Measurements from ENCODE around the gene STK11IP. TPM values are rescaled to one million over a fixed set of nuclear protein-coding genes. Genes with fewer than 3 reads are reported as not detected.

STK11IP gene
- total RNA-seq, 1 experiment from 2014 or later = 39.9 TPM

DNA sequence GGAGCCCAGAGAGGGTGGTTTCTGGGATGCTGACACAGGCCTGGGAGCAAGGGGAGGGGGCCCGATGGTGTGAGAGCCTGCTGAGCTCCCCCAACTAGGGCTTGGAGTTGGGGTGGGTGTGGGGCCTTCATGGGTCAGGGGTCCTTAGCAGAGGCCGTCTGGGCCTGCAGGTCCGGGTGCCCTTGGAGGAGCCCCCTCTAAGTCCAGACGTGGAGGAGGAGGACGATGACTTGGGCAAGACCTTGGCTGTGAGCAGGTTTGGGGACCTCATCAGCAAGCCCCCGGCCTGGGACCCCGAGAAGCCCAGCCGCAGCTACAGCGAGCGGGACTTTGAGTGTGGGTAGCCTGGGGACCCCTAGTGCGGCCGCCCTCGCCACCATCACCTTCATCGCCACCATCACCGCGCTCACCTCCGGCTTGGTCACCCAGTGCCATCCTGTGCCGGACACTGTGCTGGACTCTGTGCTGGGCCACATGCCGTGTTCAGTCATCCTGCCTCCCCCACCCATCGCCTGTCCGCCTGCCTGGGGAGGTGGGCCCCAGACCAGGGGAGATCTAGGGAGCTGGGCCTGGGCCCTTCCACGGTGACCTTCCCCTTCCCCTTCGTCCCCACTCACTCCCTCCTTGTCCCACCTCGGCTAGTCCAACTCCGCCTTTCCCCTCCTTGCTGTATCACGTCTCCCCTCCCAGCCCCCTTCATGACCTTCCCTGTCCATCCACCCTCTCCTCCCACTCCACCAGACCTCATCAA lies 30.8 kb downstream of the STK11IP start:
- Mint-ChIP-seq H3K4me3 (peak overlapping the region; percentile 61), H3K27ac (no peak overlapping the region), H3K4me1 (peaks cover 6% of the 10 kb centered on the region), H3K36me3 (no peaks in the 10 kb centered on the region), H3K27me3 (ENCODE audit: low read depth) (peaks cover 19% of the 10 kb centered on the region; the same call in 1 of the 2 replicates), H3K9me3 (no peaks in the 10 kb centered on the region)
- POLR2A ChIA-PET = no interaction called here
- TF ChIP-seq ZNF671 (CRISPR knock-in tag; IDR thresholded peaks at IDR 0.05) = no peak
- TF ChIP-seq, protein P1, sequence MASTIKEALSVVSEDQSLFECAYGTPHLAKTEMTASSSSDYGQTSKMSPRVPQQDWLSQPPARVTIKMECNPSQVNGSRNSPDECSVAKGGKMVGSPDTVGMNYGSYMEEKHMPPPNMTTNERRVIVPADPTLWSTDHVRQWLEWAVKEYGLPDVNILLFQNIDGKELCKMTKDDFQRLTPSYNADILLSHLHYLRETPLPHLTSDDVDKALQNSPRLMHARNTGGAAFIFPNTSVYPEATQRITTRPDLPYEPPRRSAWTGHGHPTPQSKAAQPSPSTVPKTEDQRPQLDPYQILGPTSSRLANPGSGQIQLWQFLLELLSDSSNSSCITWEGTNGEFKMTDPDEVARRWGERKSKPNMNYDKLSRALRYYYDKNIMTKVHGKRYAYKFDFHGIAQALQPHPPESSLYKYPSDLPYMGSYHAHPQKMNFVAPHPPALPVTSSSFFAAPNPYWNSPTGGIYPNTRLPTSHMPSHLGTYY (CRISPR knock-in tag; IDR thresholded peaks at IDR 0.05) = no peak
- no peak for TF ChIP-seq MYBL2 (CRISPR knock-in tag; IDR thresholded peaks at IDR 0.05)
- no peak for TF ChIP-seq ETV6 (CRISPR knock-in tag; IDR thresholded peaks at IDR 0.05)
- TF ChIP-seq, protein P2, sequence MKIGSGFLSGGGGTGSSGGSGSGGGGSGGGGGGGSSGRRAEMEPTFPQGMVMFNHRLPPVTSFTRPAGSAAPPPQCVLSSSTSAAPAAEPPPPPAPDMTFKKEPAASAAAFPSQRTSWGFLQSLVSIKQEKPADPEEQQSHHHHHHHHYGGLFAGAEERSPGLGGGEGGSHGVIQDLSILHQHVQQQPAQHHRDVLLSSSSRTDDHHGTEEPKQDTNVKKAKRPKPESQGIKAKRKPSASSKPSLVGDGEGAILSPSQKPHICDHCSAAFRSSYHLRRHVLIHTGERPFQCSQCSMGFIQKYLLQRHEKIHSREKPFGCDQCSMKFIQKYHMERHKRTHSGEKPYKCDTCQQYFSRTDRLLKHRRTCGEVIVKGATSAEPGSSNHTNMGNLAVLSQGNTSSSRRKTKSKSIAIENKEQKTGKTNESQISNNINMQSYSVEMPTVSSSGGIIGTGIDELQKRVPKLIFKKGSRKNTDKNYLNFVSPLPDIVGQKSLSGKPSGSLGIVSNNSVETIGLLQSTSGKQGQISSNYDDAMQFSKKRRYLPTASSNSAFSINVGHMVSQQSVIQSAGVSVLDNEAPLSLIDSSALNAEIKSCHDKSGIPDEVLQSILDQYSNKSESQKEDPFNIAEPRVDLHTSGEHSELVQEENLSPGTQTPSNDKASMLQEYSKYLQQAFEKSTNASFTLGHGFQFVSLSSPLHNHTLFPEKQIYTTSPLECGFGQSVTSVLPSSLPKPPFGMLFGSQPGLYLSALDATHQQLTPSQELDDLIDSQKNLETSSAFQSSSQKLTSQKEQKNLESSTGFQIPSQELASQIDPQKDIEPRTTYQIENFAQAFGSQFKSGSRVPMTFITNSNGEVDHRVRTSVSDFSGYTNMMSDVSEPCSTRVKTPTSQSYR (CRISPR knock-in tag; IDR thresholded peaks at IDR 0.05) = no peak
- TF ChIP-seq, protein P3, sequence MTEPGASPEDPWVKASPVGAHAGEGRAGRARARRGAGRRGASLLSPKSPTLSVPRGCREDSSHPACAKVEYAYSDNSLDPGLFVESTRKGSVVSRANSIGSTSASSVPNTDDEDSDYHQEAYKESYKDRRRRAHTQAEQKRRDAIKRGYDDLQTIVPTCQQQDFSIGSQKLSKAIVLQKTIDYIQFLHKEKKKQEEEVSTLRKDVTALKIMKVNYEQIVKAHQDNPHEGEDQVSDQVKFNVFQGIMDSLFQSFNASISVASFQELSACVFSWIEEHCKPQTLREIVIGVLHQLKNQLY (CRISPR knock-in tag; IDR thresholded peaks at IDR 0.05) = no peak
- no peak for TF ChIP-seq NR3C1 (CRISPR knock-in tag; conservative IDR thresholded peaks at IDR 0.05; ENCODE audit: low read depth)
- TF ChIP-seq, protein P4, sequence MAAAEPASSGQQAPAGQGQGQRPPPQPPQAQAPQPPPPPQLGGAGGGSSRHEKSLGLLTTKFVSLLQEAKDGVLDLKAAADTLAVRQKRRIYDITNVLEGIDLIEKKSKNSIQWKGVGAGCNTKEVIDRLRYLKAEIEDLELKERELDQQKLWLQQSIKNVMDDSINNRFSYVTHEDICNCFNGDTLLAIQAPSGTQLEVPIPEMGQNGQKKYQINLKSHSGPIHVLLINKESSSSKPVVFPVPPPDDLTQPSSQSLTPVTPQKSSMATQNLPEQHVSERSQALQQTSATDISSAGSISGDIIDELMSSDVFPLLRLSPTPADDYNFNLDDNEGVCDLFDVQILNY (CRISPR knock-in tag; IDR thresholded peaks at IDR 0.05) = no peak
- TF ChIP-seq, protein P5, sequence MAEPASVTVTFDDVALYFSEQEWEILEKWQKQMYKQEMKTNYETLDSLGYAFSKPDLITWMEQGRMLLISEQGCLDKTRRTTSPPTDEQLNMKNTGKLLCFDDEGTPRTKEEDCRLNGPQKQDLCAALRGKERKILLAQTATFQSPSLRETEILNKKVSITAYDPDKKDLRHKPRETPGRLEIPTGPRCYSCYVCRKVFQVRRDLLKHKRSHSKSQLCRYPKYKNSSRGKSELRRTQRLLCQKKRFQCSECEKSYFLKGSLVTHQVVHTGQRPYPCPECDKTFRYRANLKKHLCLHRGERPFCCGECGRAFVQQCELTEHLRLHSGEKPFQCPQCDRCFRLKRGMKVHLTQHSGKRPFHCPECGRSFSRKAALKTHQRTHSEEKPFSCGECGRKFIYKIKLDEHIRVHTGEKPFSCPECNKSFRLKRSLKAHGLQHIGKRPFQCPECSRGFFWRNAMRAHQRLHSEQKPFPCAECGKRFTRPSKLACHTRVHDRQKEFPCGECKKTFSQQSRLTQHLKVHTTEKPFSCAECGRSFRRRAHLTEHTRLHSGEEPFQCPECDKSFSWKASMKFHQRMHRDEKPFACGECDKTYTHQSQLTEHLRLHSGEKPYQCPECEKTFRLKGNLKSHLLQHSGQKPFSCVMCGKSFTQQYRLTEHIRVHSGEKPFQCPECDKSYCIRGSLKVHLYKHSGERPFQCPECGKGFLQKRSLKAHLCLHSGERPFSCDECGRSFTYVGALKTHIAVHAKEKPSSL (CRISPR knock-in tag; conservative IDR thresholded peaks at IDR 0.05) = no peak
- no peak for TF ChIP-seq SOX15 (CRISPR knock-in tag; IDR thresholded peaks at IDR 0.05)
- TF ChIP-seq, protein P6, sequence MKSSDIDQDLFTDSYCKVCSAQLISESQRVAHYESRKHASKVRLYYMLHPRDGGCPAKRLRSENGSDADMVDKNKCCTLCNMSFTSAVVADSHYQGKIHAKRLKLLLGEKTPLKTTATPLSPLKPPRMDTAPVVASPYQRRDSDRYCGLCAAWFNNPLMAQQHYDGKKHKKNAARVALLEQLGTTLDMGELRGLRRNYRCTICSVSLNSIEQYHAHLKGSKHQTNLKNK (CRISPR knock-in tag; IDR thresholded peaks at IDR 0.05) = no peak
- no peak for DNase-seq (ENCODE audit: low spot score)
- CTCF ChIA-PET = interaction anchor here (0.8 to 3.9 kb wide), 8 partner anchors 9 to 136 kb away, joined by 3 to 24 read pairs (median 3); no protein-coding TSS in a partner anchor
- no peak for ATAC-seq

DNA sequence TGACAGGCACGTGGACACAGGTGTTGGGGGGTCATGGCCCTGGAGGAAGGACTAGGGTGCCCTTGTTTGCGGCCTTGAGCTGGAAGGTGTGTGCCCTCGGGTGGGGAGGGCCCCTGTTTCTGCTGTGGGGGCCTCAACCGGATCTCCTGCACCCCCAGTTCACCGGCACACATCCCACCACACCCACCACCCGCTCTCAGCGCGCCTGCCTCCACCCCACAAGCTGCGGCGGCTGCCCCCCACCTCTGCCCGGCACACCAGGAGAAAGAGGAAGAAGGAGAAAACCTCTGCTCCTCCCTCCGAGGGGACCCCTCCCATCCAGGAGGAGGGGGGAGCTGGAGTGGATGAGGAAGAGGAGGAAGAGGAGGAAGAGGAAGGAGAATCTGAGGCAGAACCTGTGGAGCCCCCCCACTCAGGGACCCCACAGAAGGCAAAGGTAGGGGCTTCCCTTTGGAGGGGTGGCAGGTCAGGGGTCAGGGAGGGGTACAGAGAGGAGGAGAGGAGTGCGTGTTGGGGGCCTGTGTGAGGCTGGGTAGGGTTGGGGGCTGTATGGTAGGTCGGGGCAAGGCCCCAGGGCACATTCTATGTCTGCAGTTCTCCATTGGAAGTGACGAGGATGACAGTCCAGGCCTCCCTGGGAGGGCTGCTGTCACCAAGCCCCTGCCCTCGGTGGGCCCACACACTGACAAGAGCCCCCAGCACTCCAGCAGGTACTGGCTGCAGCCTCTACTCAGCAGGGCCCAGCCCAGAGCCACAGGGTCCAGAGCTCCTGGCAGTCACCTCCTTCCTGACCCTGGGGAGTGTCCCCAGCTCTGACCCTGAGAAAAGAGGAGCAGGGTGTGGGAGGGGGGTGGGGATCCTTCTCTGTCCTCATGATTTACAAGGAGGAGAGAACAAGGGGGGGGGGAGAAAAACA lies 31.6 kb downstream of the STK11IP start:
- DNase-seq (ENCODE audit: low spot score) (no peak), ATAC-seq (no peak)
- ChIA-PET CTCF (interaction anchor here (1.2 to 3.9 kb wide), 4 partner anchors 9 to 69 kb away, joined by 3 to 24 read pairs (median 12); no protein-coding TSS in a partner anchor), POLR2A (interaction anchor here (1.0 kb wide), 1 partner anchor 9 kb away, joined by 3 read pairs; no protein-coding TSS in a partner anchor)
- H3K36me3 Mint-ChIP-seq = no peaks in the 10 kb centered on the region
- peaks cover 6% of the 10 kb centered on the region for H3K4me1 Mint-ChIP-seq
- no peak overlapping the region for H3K27ac Mint-ChIP-seq
- H3K4me3 Mint-ChIP-seq = no peak overlapping the region
- no peaks in the 10 kb centered on the region for H3K9me3 Mint-ChIP-seq
- peaks cover 19% of the 10 kb centered on the region; the same call in 1 of the 2 replicates for H3K27me3 Mint-ChIP-seq (ENCODE audit: low read depth)
- TF ChIP-seq, protein P7, sequence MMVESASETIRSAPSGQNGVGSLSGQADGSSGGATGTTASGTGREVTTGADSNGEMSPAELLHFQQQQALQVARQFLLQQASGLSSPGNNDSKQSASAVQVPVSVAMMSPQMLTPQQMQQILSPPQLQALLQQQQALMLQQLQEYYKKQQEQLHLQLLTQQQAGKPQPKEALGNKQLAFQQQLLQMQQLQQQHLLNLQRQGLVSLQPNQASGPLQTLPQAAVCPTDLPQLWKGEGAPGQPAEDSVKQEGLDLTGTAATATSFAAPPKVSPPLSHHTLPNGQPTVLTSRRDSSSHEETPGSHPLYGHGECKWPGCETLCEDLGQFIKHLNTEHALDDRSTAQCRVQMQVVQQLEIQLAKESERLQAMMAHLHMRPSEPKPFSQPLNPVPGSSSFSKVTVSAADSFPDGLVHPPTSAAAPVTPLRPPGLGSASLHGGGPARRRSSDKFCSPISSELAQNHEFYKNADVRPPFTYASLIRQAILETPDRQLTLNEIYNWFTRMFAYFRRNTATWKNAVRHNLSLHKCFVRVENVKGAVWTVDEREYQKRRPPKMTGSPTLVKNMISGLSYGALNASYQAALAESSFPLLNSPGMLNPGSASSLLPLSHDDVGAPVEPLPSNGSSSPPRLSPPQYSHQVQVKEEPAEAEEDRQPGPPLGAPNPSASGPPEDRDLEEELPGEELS (CRISPR knock-in tag; IDR thresholded peaks at IDR 0.05) = no peak
- TF ChIP-seq CREM (CRISPR knock-in tag; IDR thresholded peaks at IDR 0.05) = no peak
- TF ChIP-seq, protein P4 (CRISPR knock-in tag; IDR thresholded peaks at IDR 0.05) = no peak
- TF ChIP-seq, protein P8, sequence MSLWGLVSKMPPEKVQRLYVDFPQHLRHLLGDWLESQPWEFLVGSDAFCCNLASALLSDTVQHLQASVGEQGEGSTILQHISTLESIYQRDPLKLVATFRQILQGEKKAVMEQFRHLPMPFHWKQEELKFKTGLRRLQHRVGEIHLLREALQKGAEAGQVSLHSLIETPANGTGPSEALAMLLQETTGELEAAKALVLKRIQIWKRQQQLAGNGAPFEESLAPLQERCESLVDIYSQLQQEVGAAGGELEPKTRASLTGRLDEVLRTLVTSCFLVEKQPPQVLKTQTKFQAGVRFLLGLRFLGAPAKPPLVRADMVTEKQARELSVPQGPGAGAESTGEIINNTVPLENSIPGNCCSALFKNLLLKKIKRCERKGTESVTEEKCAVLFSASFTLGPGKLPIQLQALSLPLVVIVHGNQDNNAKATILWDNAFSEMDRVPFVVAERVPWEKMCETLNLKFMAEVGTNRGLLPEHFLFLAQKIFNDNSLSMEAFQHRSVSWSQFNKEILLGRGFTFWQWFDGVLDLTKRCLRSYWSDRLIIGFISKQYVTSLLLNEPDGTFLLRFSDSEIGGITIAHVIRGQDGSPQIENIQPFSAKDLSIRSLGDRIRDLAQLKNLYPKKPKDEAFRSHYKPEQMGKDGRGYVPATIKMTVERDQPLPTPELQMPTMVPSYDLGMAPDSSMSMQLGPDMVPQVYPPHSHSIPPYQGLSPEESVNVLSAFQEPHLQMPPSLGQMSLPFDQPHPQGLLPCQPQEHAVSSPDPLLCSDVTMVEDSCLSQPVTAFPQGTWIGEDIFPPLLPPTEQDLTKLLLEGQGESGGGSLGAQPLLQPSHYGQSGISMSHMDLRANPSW (CRISPR knock-in tag; conservative IDR thresholded peaks at IDR 0.05; ENCODE audit: low read depth) = no peak
- TF ChIP-seq, protein P9, sequence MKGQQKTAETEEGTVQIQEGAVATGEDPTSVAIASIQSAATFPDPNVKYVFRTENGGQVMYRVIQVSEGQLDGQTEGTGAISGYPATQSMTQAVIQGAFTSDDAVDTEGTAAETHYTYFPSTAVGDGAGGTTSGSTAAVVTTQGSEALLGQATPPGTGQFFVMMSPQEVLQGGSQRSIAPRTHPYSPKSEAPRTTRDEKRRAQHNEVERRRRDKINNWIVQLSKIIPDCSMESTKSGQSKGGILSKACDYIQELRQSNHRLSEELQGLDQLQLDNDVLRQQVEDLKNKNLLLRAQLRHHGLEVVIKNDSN (CRISPR knock-in tag; IDR thresholded peaks at IDR 0.05) = no peak
